HepG2 (cell line): ENCODE measurements around the gene GNAI2. TPM values are rescaled to one million over a fixed set of nuclear protein-coding genes. Genes with fewer than 3 reads are reported as not detected.

ENCODE experiments used
- AKAP8 ChIP-seq: sonication (generic); formaldehyde crosslinking; IDR thresholded peaks from 2 replicates; pipeline ENCODE4 v1.5.1; 2020; ENCODE audit warnings: mild to moderate bottlenecking, missing genetic modification reagents
- CBX5 ChIP-seq: sonication (generic); formaldehyde crosslinking; IDR thresholded peaks from 2 replicates; pipeline ENCODE4 v1.4.0; 2020; ENCODE audit warnings: missing genetic modification reagents, borderline replicate concordance
- HOXD1 ChIP-seq: sonication (generic); formaldehyde crosslinking; IDR thresholded peaks from 2 replicates; pipeline ENCODE4 v1.5.0; 2020; ENCODE audit warnings: missing genetic modification reagents
- LCORL ChIP-seq, 2 experiments: fragments of 450-650 bp in 1 of 2; sonication (generic) in 1 of 2; formaldehyde crosslinking in 1 of 2; IDR thresholded peaks; 2 replicates each; pipeline versions ENCODE4 v1.5.0 to v1.6.1; 2017 to 2020; ENCODE audit warnings: antibody characterized with exemption in 1 of 2, missing genetic modification reagents in 1 of 2
- MAZ ChIP-seq, 2 experiments: sonication (generic) in 1 of 2; formaldehyde crosslinking in 1 of 2; IDR thresholded peaks; 2 replicates each; pipeline versions ENCODE4 v1.5.0 to v1.6.1; 2012 to 2020; ENCODE audit warnings: low read depth in 2 of 2, mild to moderate bottlenecking in 2 of 2, borderline replicate concordance in 1 of 2, improper control_type of control experiment in 1 of 2, low read length in 1 of 2, missing genetic modification reagents in 1 of 2, moderate library complexity in 1 of 2
- MXD4 ChIP-seq: IDR thresholded peaks from 2 replicates; pipeline ENCODE4 v1.6.1; 2016; ENCODE audit warnings: mild to moderate bottlenecking, missing biosample characterization, missing genetic modification reagents
- NONO ChIP-seq, 2 experiments: fragments of 450-650 bp in 1 of 2; sonication (generic) in 1 of 2; formaldehyde crosslinking in 1 of 2; IDR thresholded peaks in 1 of 2; conservative IDR thresholded peaks in 1 of 2; 2 replicates each; pipeline versions ENCODE4 v1.6.1 to v1.8.0; 2017 to 2022; ENCODE audit warnings: mild to moderate bottlenecking in 1 of 2, missing genetic modification reagents in 1 of 2, moderate library complexity in 1 of 2
- PAX8 ChIP-seq: sonication (generic); formaldehyde crosslinking; IDR thresholded peaks from 2 replicates; pipeline ENCODE4 v1.8.0; 2022; ENCODE audit warnings: mild to moderate bottlenecking, missing genetic modification reagents, borderline replicate concordance
- PHF8 ChIP-seq: sonication (generic); formaldehyde crosslinking; IDR thresholded peaks from 2 replicates; pipeline ENCODE4 v1.5.0; 2020; ENCODE audit warnings: missing genetic modification reagents
- SETDB1 ChIP-seq: sonication (generic); formaldehyde crosslinking; IDR thresholded peaks from 2 replicates; pipeline ENCODE4 v1.5.1; 2020; ENCODE audit warnings: missing genetic modification reagents, mild to moderate bottlenecking, borderline replicate concordance
- SKI ChIP-seq: fragments of 450-650 bp; IDR thresholded peaks from one replicate; pipeline ENCODE4 v1.6.1; 2018; ENCODE audit warnings: mild to moderate bottlenecking; ENCODE audit not compliant: partially characterized antibody
- ZFAT ChIP-seq: sonication (generic); formaldehyde crosslinking; conservative IDR thresholded peaks from 2 replicates; pipeline ENCODE4 v1.8.1; 2023; ENCODE audit warnings: missing genetic modification reagents, inconsistent platforms
- ZNF143 ChIP-seq: sonication (generic); formaldehyde crosslinking; IDR thresholded peaks from 2 replicates; pipeline ENCODE4 v1.4.0; 2020; ENCODE audit warnings: missing genetic modification reagents
- ZNF350 ChIP-seq: sonication (generic); formaldehyde crosslinking; IDR thresholded peaks from 2 replicates; pipeline ENCODE4 v1.4.0; 2020; ENCODE audit warnings: mild to moderate bottlenecking, low read depth, missing genetic modification reagents, borderline replicate concordance
- ZNF720 ChIP-seq: sonication (generic); formaldehyde crosslinking; IDR thresholded peaks from 2 replicates; pipeline ENCODE4 v1.4.0; 2020; ENCODE audit warnings: missing genetic modification reagents
- ZNF724P ChIP-seq: sonication (generic); formaldehyde crosslinking; IDR thresholded peaks from 2 replicates; pipeline ENCODE4 v1.8.0; 2022; ENCODE audit warnings: missing genetic modification reagents, borderline replicate concordance
- ZNF792 ChIP-seq: IDR thresholded peaks from 2 replicates; pipeline ENCODE4 v1.6.1; 2016
- polyA plus RNA-seq, 8 experiments: library from polyadenylated mRNA; depleted of rRNA in 3 of 8; stranded (reverse) in 7 of 8; unstranded in 1 of 8; fragments of >200 nt; fragmentation: Illumina TruSeq in 4 of 8; extraction: Trizol in 4 of 8; gene quantifications; 2 replicates each; pipeline versions ENCODE4 v1.2.1 to v1.2.3, GENCODE V29; 2011 to 2016; ENCODE audit warnings: low read depth in 4 of 8, missing spikeins in 1 of 8, mixed read lengths in 1 of 8; ENCODE audit not compliant: insufficient read depth in 1 of 8
- total RNA-seq, 5 experiments: library from RNA; depleted of rRNA; stranded (reverse); fragments of >200 nt; fragmentation: Illumina TruSeq; extraction: Trizol; gene quantifications; 2 replicates each; pipeline ENCODE4 v1.2.3, GENCODE V29; 2016; ENCODE audit warnings: low read depth in 1 of 5
- TF ChIP-seq, protein P1 (sequence below): sonication (generic); formaldehyde crosslinking; conservative IDR thresholded peaks from 2 replicates; pipeline ENCODE4 v1.8.1; 2023; ENCODE audit warnings: missing genetic modification reagents
- TF ChIP-seq, protein P2 (sequence below): sonication (generic); formaldehyde crosslinking; IDR thresholded peaks from 2 replicates; pipeline ENCODE4; 2020; ENCODE audit warnings: missing genetic modification reagents, mild to moderate bottlenecking, borderline replicate concordance
- TF ChIP-seq, protein P3 (sequence below): sonication (generic); formaldehyde crosslinking; IDR thresholded peaks from 2 replicates; pipeline ENCODE4 v1.5.1; 2020; ENCODE audit warnings: mild to moderate bottlenecking, missing genetic modification reagents, borderline replicate concordance
- TF ChIP-seq, protein P4 (sequence below): fragments of 450-650 bp; IDR thresholded peaks from 2 replicates; pipeline ENCODE4 v1.6.1; 2017

GNAI2 gene
- total and polyA plus RNA-seq, 2 of the 13 experiments (the other 11 are each of a cell fraction or from before 2014, with no cell fraction given) = 51.1 to 66.2 TPM

DNA sequence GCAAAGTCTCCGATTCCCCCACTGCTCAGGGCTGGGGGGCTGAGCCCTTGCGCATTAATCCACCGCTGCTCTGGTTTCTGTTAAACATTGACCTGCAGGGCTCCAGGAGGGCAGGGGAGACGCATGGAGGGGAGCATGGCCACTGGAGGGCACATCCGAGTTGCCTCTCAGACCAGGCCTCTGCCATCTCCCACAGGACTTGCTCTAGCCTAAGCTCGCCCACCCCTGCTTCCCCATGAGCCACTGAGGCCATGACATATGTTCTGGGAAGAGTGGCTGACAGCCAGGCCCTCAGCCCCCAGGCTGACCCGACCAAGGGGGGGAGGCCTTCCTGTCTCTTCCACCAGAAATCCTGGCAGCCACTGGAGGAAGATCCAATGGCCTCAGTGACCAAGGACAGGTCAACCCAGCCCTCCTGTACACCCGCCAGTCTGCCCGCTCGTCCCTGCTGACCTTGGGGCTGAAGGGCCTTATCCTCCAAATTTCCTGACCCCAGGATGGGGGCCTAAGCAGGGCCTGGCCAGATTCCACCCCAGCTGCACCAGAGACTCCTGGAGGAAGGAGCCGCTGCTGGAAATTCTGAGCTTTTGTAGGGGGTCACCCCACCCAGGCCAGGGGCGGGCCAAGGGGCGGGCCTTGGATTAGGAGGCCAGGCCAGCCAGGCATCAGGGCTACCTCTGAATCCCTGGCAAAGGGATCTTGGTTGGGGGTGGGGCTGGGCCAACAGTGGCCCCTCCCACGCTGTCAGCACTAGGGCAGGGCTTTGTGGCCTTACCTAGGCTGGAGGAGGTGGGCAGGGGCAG, 67.2 kb downstream of the GNAI2 start, which contains the start of gene HYAL1 (continued):
- TF ChIP-seq ZNF350 (CRISPR knock-in tag) = peak; percentile 93
- TF ChIP-seq SETDB1 (CRISPR knock-in tag) = no peak
- TF ChIP-seq ZNF720 (CRISPR knock-in tag) = no peak
- 0 out of 2 replicates have a peak, but pooled peaks have one; percentile 10 for TF ChIP-seq PAX8 (CRISPR knock-in tag)
- TF ChIP-seq LCORL (IDR thresholded peaks at IDR 0.05) = no peak
- TF ChIP-seq LCORL (CRISPR knock-in tag; IDR thresholded peaks at IDR 0.05) = peak; percentile 80
- 0 out of 2 replicates have a peak, but pooled peaks have one; percentile 11 for TF ChIP-seq AKAP8 (CRISPR knock-in tag)
- TF ChIP-seq, protein P1, sequence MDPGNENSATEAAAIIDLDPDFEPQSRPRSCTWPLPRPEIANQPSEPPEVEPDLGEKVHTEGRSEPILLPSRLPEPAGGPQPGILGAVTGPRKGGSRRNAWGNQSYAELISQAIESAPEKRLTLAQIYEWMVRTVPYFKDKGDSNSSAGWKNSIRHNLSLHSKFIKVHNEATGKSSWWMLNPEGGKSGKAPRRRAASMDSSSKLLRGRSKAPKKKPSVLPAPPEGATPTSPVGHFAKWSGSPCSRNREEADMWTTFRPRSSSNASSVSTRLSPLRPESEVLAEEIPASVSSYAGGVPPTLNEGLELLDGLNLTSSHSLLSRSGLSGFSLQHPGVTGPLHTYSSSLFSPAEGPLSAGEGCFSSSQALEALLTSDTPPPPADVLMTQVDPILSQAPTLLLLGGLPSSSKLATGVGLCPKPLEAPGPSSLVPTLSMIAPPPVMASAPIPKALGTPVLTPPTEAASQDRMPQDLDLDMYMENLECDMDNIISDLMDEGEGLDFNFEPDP (CRISPR knock-in tag) = 0 out of 2 replicates have a peak, but pooled peaks have one; percentile 53
- TF ChIP-seq ZNF792 = peak; percentile 32; the same call in 1 of the 2 replicates
- no peak for TF ChIP-seq ZNF143 (CRISPR knock-in tag)
- no peak for TF ChIP-seq NONO (IDR thresholded peaks at IDR 0.05)
- TF ChIP-seq NONO (CRISPR knock-in tag; conservative IDR thresholded peaks at IDR 0.05) = no peak; the same call in 1 of the 2 replicates
- 0 out of 2 replicates have a peak, but pooled peaks have one; percentile 50 for TF ChIP-seq MXD4 (CRISPR knock-in tag)
- TF ChIP-seq PHF8 (CRISPR knock-in tag) = peak; percentile 82
- TF ChIP-seq, protein P2, sequence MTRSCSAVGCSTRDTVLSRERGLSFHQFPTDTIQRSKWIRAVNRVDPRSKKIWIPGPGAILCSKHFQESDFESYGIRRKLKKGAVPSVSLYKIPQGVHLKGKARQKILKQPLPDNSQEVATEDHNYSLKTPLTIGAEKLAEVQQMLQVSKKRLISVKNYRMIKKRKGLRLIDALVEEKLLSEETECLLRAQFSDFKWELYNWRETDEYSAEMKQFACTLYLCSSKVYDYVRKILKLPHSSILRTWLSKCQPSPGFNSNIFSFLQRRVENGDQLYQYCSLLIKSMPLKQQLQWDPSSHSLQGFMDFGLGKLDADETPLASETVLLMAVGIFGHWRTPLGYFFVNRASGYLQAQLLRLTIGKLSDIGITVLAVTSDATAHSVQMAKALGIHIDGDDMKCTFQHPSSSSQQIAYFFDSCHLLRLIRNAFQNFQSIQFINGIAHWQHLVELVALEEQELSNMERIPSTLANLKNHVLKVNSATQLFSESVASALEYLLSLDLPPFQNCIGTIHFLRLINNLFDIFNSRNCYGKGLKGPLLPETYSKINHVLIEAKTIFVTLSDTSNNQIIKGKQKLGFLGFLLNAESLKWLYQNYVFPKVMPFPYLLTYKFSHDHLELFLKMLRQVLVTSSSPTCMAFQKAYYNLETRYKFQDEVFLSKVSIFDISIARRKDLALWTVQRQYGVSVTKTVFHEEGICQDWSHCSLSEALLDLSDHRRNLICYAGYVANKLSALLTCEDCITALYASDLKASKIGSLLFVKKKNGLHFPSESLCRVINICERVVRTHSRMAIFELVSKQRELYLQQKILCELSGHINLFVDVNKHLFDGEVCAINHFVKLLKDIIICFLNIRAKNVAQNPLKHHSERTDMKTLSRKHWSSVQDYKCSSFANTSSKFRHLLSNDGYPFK (CRISPR knock-in tag) = peak; percentile 83
- TF ChIP-seq, protein P3, sequence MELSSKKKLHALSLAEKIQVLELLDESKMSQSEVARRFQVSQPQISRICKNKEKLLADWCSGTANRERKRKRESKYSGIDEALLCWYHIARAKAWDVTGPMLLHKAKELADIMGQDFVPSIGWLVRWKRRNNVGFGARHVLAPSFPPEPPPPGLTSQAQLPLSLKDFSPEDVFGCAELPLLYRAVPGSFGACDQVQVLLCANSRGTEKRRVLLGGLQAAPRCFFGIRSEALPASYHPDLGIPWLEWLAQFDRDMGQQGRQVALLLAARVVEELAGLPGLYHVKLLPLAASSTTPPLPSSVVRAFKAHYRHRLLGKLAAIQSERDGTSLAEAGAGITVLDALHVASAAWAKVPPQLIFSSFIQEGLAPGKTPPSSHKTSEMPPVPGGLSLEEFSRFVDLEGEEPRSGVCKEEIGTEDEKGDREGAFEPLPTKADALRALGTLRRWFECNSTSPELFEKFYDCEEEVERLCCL = peak; percentile 28; the same call in 1 of the 2 replicates
- TF ChIP-seq CBX5 = peak; percentile 43; the same call in 1 of the 2 replicates
- TF ChIP-seq SKI = peak; percentile 13
- TF ChIP-seq MAZ (IDR thresholded peaks at IDR 0.05; ENCODE audit: borderline replicate concordance, low read depth, low read length) = peak; percentile 79
- peak; percentile 88 for TF ChIP-seq MAZ (CRISPR knock-in tag; IDR thresholded peaks at IDR 0.05; ENCODE audit: low read depth)
- peak; percentile 87; the same call in 1 of the 2 replicates for TF ChIP-seq ZNF724P (CRISPR knock-in tag)
- TF ChIP-seq, protein P4, sequence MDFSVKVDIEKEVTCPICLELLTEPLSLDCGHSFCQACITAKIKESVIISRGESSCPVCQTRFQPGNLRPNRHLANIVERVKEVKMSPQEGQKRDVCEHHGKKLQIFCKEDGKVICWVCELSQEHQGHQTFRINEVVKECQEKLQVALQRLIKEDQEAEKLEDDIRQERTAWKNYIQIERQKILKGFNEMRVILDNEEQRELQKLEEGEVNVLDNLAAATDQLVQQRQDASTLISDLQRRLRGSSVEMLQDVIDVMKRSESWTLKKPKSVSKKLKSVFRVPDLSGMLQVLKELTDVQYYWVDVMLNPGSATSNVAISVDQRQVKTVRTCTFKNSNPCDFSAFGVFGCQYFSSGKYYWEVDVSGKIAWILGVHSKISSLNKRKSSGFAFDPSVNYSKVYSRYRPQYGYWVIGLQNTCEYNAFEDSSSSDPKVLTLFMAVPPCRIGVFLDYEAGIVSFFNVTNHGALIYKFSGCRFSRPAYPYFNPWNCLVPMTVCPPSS = no peak
- no peak for TF ChIP-seq ZFAT (CRISPR knock-in tag)
- TF ChIP-seq HOXD1 = peak; percentile 64; the same call in 1 of the 2 replicates
